ENCODE measurements around the gene NEDD4L. TPM values are rescaled to one million over a fixed set of nuclear protein-coding genes. Genes with fewer than 3 reads are reported as not detected.

Gene NEDD4L
- total and polyA plus RNA-seq, 3 donors from 2014 or later, result 14.3 to 43.1 (median 42.7) TPM

DNA sequence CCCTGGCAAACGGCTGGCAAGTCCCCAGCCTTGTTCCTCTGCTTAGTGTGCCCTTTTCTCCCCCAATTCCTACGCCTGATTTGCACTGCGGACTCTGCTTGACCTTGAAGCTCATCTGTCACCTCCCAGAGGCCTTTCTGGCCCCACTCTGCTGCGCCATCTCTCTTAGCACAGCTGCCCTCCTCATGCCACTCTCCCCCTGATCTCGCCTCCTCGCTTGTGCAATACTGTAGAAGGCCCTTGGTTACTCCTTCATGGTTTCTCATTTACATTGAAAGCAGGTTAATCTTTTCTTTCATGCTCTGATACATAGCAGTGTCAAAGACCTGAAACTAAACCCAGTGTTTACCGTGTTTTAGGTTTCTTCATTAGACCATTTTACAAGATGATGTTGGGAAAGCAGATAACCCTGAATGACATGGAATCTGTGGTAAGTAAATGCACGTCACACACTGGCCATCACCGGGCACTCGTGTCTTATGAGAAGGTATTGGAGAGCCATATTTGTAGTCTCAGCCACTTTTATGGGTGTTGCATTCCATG, 326.1 kb downstream of the NEDD4L start:
- intact Hi-C loops (cut with DNase I; ENCODE audit: low total_unique reads), result no loop called here
- no peaks in the 10 kb centered on the region for H3K36me3 ChIP-seq (ENCODE audit: low read depth, missing control alignments)
- no peak for DNase-seq
- TF ChIP-seq, protein P1, sequence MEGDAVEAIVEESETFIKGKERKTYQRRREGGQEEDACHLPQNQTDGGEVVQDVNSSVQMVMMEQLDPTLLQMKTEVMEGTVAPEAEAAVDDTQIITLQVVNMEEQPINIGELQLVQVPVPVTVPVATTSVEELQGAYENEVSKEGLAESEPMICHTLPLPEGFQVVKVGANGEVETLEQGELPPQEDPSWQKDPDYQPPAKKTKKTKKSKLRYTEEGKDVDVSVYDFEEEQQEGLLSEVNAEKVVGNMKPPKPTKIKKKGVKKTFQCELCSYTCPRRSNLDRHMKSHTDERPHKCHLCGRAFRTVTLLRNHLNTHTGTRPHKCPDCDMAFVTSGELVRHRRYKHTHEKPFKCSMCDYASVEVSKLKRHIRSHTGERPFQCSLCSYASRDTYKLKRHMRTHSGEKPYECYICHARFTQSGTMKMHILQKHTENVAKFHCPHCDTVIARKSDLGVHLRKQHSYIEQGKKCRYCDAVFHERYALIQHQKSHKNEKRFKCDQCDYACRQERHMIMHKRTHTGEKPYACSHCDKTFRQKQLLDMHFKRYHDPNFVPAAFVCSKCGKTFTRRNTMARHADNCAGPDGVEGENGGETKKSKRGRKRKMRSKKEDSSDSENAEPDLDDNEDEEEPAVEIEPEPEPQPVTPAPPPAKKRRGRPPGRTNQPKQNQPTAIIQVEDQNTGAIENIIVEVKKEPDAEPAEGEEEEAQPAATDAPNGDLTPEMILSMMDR (IDR thresholded peaks at IDR 0.05), result no peak
- TF ChIP-seq POLR2A (IDR thresholded peaks at IDR 0.05), result no peak
- no peaks in the 10 kb centered on the region for H3K9me3 ChIP-seq
- no peak overlapping the region for H3K27ac ChIP-seq
- no peaks in the 10 kb centered on the region for H3K27me3 ChIP-seq
- no peak overlapping the region for H3K4me3 ChIP-seq
- 93 to 94% methylated on average over 10 of the region's 10 CpGs for whole genome bisulfite sequencing, 2 donors
- H3K4me1 ChIP-seq, result no peaks in the 10 kb centered on the region

DNA sequence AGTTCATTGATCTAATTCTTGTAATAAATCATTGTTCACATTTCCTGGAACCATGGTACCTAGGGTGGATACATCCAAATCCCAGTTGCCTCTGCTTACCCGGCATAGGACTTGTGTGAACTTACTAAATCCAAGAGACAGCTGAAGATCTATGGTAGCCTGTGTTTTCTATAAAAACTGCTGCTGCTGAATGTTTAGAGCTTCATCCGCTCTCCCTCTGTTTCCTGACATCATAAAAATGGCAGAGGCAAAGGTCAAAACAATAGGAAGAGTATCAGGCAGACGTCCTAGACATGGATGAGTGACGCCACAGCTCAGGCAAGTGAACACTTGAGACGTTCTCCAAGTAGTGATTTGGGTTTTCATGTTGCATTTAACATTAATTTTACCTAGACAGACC, 326.6 kb downstream of the NEDD4L start:
- Histone ChIP-seq H3K4me3 (no peak overlapping the region), H3K27me3 (no peaks in the 10 kb centered on the region), H3K4me1 (no peaks in the 10 kb centered on the region), H3K36me3 (ENCODE audit: low read depth, missing control alignments) (no peaks in the 10 kb centered on the region), H3K27ac (no peak overlapping the region), H3K9me3 (no peaks in the 10 kb centered on the region)
- intact Hi-C loops (cut with DNase I; ENCODE audit: low total_unique reads), result no loop called here
- no peak for DNase-seq
- 85 to 92% methylated on average over 5 of the region's 5 CpGs for WGBS, 2 donors
- TF ChIP-seq, protein P1 (IDR thresholded peaks at IDR 0.05), result no peak
- no peak for TF ChIP-seq POLR2A (IDR thresholded peaks at IDR 0.05)

DNA sequence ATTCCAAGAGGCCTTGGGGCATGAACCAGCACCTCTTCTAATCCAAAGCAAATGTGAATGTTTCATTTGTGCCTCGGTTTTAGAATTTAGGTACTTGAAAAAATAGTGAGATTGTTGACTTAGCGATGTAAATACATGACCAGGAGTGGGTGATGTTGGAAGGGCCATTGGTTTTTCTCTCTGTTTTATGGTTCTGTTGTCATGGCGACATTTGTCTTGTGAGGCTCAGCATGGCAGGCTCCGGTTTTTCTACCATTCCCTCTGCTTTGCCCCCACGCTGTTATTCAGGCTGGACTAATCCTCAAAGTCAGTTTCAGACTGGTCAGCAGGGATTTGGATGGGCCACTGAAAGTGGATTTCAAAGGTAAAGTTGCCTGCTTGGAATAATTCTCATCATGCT, 329.5 kb downstream of the NEDD4L start:
- H3K4me1 ChIP-seq, result no peaks in the 10 kb centered on the region
- no peak overlapping the region for H3K4me3 ChIP-seq
- H3K27me3 ChIP-seq, result no peaks in the 10 kb centered on the region
- intact Hi-C loops (cut with DNase I; ENCODE audit: low total_unique reads), result no loop called here
- 88 to 94% methylated on average over 5 of the region's 5 CpGs for WGBS, 2 donors
- TF ChIP-seq, protein P1 (IDR thresholded peaks at IDR 0.05), result no peak
- TF ChIP-seq POLR2A (IDR thresholded peaks at IDR 0.05), result no peak
- no peaks in the 10 kb centered on the region for H3K36me3 ChIP-seq (ENCODE audit: low read depth, missing control alignments)
- H3K27ac ChIP-seq, result no peak overlapping the region
- DNase-seq, result no peak
- no peaks in the 10 kb centered on the region for H3K9me3 ChIP-seq

DNA sequence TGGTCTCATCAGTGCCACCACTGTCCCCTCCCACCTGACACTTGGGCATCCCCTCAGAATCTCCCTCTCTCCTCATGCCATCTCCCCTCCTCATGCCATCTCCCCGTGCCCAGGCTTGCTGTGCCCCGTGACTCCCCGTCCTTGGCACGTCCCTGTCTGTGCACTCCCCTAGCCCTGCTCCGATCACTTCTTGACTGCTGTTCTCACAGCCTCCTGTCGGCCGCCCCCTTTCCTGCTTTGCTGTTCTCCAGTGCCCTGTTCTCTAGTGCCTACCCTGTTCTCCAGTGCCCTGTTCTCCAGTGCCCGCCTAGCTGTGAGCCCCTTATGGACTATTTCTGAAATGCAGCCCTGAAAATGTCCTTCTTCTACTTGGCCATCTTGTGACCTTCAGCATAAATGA, 331.0 kb downstream of the NEDD4L start:
- no peaks in the 10 kb centered on the region for H3K27me3 ChIP-seq
- no peak for TF ChIP-seq POLR2A (IDR thresholded peaks at IDR 0.05)
- TF ChIP-seq, protein P1 (IDR thresholded peaks at IDR 0.05), result no peak
- no peaks in the 10 kb centered on the region for H3K9me3 ChIP-seq
- no peaks in the 10 kb centered on the region for H3K4me1 ChIP-seq
- no peak overlapping the region for H3K27ac ChIP-seq
- no peaks in the 10 kb centered on the region for H3K36me3 ChIP-seq (ENCODE audit: low read depth, missing control alignments)
- DNase-seq, result no peak
- H3K4me3 ChIP-seq, result no peak overlapping the region
- intact Hi-C loops (cut with DNase I; ENCODE audit: low total_unique reads), result no loop called here
- WGBS, 2 donors, result 96 to 97% methylated on average over 8 of the region's 8 CpGs

Data from testis (tissue), 3 donors.